WI38 (cell line): ENCODE data around the gene LEUTX.
A peak's percentile ranks its signal among the peaks of the same experiment; 100 is the strongest.

ENCODE experiments used
- H3K4me3 ChIP-seq: 2 replicates; pipeline ENCODE4 v1.5.1; 2011; ENCODE audit warnings: low read depth, mild to moderate bottlenecking, control low read depth, low read length
- TF ChIP-seq, protein P1 (sequence below): IDR thresholded peaks from 2 replicates; pipeline ENCODE4 v1.5.1; 2012; ENCODE audit warnings: low read depth, mild to moderate bottlenecking, control low read depth, low read length

The LEUTX gene

GRCh38 chr19:39833464-39834286 is 55.0 kb downstream of the LEUTX start, which contains the start of gene DYRK1B:
DYRK1B (minus strand) TSS chr19:39834162; CDS start chr19:39831867, 2,295 bp downstream.
- TF ChIP-seq, protein P1, sequence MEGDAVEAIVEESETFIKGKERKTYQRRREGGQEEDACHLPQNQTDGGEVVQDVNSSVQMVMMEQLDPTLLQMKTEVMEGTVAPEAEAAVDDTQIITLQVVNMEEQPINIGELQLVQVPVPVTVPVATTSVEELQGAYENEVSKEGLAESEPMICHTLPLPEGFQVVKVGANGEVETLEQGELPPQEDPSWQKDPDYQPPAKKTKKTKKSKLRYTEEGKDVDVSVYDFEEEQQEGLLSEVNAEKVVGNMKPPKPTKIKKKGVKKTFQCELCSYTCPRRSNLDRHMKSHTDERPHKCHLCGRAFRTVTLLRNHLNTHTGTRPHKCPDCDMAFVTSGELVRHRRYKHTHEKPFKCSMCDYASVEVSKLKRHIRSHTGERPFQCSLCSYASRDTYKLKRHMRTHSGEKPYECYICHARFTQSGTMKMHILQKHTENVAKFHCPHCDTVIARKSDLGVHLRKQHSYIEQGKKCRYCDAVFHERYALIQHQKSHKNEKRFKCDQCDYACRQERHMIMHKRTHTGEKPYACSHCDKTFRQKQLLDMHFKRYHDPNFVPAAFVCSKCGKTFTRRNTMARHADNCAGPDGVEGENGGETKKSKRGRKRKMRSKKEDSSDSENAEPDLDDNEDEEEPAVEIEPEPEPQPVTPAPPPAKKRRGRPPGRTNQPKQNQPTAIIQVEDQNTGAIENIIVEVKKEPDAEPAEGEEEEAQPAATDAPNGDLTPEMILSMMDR: no peak
- peak within 1 kb of the TSS; percentile 72 for H3K4me3 ChIP-seq

DNA sequence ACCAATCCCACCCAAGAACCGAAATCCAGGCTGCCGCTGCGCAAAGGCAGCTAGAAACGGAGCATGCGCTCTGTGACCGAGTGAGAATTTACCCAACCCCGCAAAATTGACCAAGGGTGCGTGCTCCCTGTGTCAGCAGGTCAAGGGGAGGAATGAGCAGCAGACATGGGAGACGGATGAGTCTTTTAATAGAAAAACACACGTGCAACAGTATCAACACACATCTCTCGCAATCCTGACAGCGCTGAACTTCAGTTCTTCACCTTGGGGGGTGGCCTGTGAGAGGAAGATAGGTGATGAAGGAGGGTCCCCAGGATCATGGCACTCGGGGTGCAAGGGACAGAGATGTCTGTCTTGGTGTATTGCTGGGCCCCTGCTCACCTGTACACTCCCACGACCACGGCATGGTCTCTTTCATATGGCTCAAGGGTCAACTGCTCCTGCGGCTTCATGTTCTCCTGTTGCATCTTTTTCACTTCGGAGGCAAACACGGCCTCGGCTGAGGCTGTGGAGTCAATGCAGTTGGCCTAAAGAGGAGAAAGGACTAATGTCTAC is 55.7 kb downstream of the LEUTX start:
- TF ChIP-seq, protein P1: no peak
- no peak overlapping the region for H3K4me3 ChIP-seq
